ENCODE data around the gene DOCK4.

The DOCK4 gene

GRCh38 chr7:112101201-112101846, 104.9 kb downstream of the DOCK4 start:
- DNase-seq: no peak

- DNase-seq: no peak
These were observed 108.7 kb downstream of the DOCK4 start for GRCh38 chr7:112097524-112097923.

GRCh38 chr7:112093409-112093808, 112.8 kb downstream of the DOCK4 start:
- no peak for DNase-seq

GRCh38 chr7:112092709-112093395, 113.3 kb downstream of the DOCK4 start:
- DNase-seq: no peak

GRCh38 chr7:112092306-112092705, 113.9 kb downstream of the DOCK4 start:
- peak; percentile 14 for DNase-seq

- DNase-seq: no peak
These were observed 114.4 kb downstream of the DOCK4 start for GRCh38 chr7:112091768-112092167.

- no peak for DNase-seq
These were observed 116.6 kb downstream of the DOCK4 start for GRCh38 chr7:112089551-112089950.

GRCh38 chr7:112088484-112089016, 117.6 kb downstream of the DOCK4 start:
- DNase-seq: no peak

- no peak for DNase-seq
These were observed 119.5 kb downstream of the DOCK4 start for GRCh38 chr7:112086496-112087254.

- DNase-seq: no peak
These were observed 121.7 kb downstream of the DOCK4 start for GRCh38 chr7:112084520-112084971.

- no peak for DNase-seq
These were observed 122.3 kb downstream of the DOCK4 start for GRCh38 chr7:112083776-112084355.

- no peak for DNase-seq
These were observed 123.9 kb downstream of the DOCK4 start for GRCh38 chr7:112082306-112082705.

GRCh38 chr7:112081778-112082177, 124.4 kb downstream of the DOCK4 start:
- DNase-seq: no peak

GRCh38 chr7:112080978-112081377, 125.2 kb downstream of the DOCK4 start:
- DNase-seq: no peak

- DNase-seq: peak; percentile 49
These were observed 125.8 kb downstream of the DOCK4 start for GRCh38 chr7:112080441-112080840.

- DNase-seq: no peak
These were observed 126.5 kb downstream of the DOCK4 start for GRCh38 chr7:112079673-112080072.

- no peak for DNase-seq
These were observed 127.1 kb downstream of the DOCK4 start for GRCh38 chr7:112079122-112079521.

GRCh38 chr7:112076324-112076723, 129.9 kb downstream of the DOCK4 start:
- DNase-seq: no peak

- DNase-seq: no peak
These were observed 131.7 kb downstream of the DOCK4 start for GRCh38 chr7:112074464-112074863.

GRCh38 chr7:112073530-112073929, 132.7 kb downstream of the DOCK4 start:
- DNase-seq: no peak

GRCh38 chr7:112072541-112073245, 133.5 kb downstream of the DOCK4 start:
- DNase-seq: no peak

- DNase-seq: no peak
These were observed 134.3 kb downstream of the DOCK4 start for GRCh38 chr7:112071856-112072255.
